Activated CD4-positive, CD25-positive, alpha-beta regulatory T cell treated with anti-CD3 and anti-CD28 coated beads, Interleukin-2, amount 50 U/mL, for 24 hours (primary cell): ENCODE measurements around the gene MRPL30.
"Not testable (repeated sequence)": the region's sequence is repeated elsewhere in the genome, so short reads cannot be mapped to it uniquely, and the experiment has no call there.

Source experiments
- ATAC-seq, 2 donors: fragments of 150-1000 bp; cut with Tn5 transposase; one replicate each; pipeline ENCODE4 v1.10.0; 2021; ENCODE audit warnings: mild to moderate bottlenecking in 1 of 2, moderate library complexity in 1 of 2

Gene MRPL30

GRCh38 chr2:99180755-99181623 lies at the start of gene MRPL30, which contains the start of gene MITD1:
MRPL30 (plus strand) TSS chr2:99181184; CDS start chr2:99186204, 5,020 bp downstream.
MITD1 (minus strand) TSS chr2:99181058; CDS start chr2:99180981, 77 bp downstream.
- ATAC-seq: peak; percentile 93 to 94

- ATAC-seq: not testable (repeated sequence)
Observed at GRCh38 chr2:99135044-99135556, 45.9 kb upstream of the MRPL30 start.

- no peak for ATAC-seq
Observed at GRCh38 chr2:99139003-99139402, 42.0 kb upstream of the MRPL30 start.

- no peak for ATAC-seq
Observed at GRCh38 chr2:99140056-99140859, 40.7 kb upstream of the MRPL30 start.

- ATAC-seq: peak; percentile 9 to 21
Observed at GRCh38 chr2:99140860-99141109, 40.2 kb upstream of the MRPL30 start.

- ATAC-seq: peak; percentile 88 to 92
Observed at GRCh38 chr2:99141110-99142108, 39.6 kb upstream of the MRPL30 start, which contains the start of gene C2orf15. C2orf15 (plus strand) TSS chr2:99141707; CDS start chr2:99150559, 8,852 bp downstream.

- no peak for ATAC-seq
Observed at GRCh38 chr2:99150706-99151105, 30.3 kb upstream of the MRPL30 start.

GRCh38 chr2:99152199-99152895 lies 28.6 kb upstream of the MRPL30 start:
- ATAC-seq: no peak

- no peak for ATAC-seq
Observed at GRCh38 chr2:99153921-99154604, 26.9 kb upstream of the MRPL30 start.

- peak; percentile 97 for ATAC-seq
Observed at GRCh38 chr2:99154643-99155536, 26.1 kb upstream of the MRPL30 start, which contains the start of the genes LIPT1 and TSGA10. LIPT1 (plus strand) TSS chr2:99154967; CDS start chr2:99161958, 6,991 bp downstream. TSGA10 (minus strand) TSS chr2:99154942; CDS start chr2:99109439, 45,503 bp downstream.

- no peak for ATAC-seq
Observed at GRCh38 chr2:99156891-99157290, 24.1 kb upstream of the MRPL30 start.

- ATAC-seq: no peak
Observed at GRCh38 chr2:99158599-99158998, 22.4 kb upstream of the MRPL30 start.

- no peak for ATAC-seq
Observed at GRCh38 chr2:99159594-99159993, 21.4 kb upstream of the MRPL30 start.

GRCh38 chr2:99166218-99166617 lies 14.8 kb upstream of the MRPL30 start:
- no peak for ATAC-seq

GRCh38 chr2:99169534-99169933 lies 11.4 kb upstream of the MRPL30 start:
- ATAC-seq: peak; percentile 76 to 88

- peak in 1 of 2 donors; percentile 47 for ATAC-seq
Observed at GRCh38 chr2:99171377-99172140, 9.4 kb upstream of the MRPL30 start.

GRCh38 chr2:99181624-99182000 lies 628 bp downstream of the MRPL30 start:
- ATAC-seq: no peak

GRCh38 chr2:99183025-99183424 lies 2.0 kb downstream of the MRPL30 start:
- no peak for ATAC-seq

GRCh38 chr2:99184811-99185210 lies 3.8 kb downstream of the MRPL30 start:
- no peak for ATAC-seq
